NT2/D1 (cell line): Measurements from ENCODE around the gene ZSCAN5A.
"Not testable (repeated sequence)": the region's sequence is repeated elsewhere in the genome, so short reads cannot be mapped to it uniquely, and the experiment has no call there.

Experiments
- DNase-seq: peaks from one replicate; pipeline ENCODE4 v3.0.0-alpha.2; 2011; ENCODE audit warnings: low read depth, low spot score
- H3K27me3 ChIP-seq: 2 replicates; pipeline ENCODE4 v1.6.0; 2011; ENCODE audit warnings: mild to moderate bottlenecking; ENCODE audit not compliant: insufficient read length, insufficient read depth
- H3K36me3 ChIP-seq: 2 replicates; pipeline ENCODE4 v1.6.1; 2011; ENCODE audit warnings: mild to moderate bottlenecking, low read length, mixed read lengths; ENCODE audit not compliant: insufficient read depth, insufficient read length
- H3K4me1 ChIP-seq: 2 replicates; pipeline ENCODE4 v1.5.1; 2011; ENCODE audit not compliant: insufficient read depth, insufficient read length
- H3K4me3 ChIP-seq: 2 replicates; pipeline ENCODE4 v1.5.1; 2011; ENCODE audit warnings: low read depth; ENCODE audit not compliant: insufficient read length
- H3K9ac ChIP-seq: 2 replicates; pipeline ENCODE4 v1.6.0; 2011; ENCODE audit warnings: low read depth; ENCODE audit not compliant: insufficient read length
- H3K9me3 ChIP-seq: 2 replicates; pipeline ENCODE4 v1.5.1; 2011; ENCODE audit warnings: mild to moderate bottlenecking, low read length; ENCODE audit not compliant: insufficient read depth
- SUZ12 ChIP-seq: IDR thresholded peaks from 2 replicates; pipeline ENCODE4 v1.6.1; 2011; ENCODE audit not compliant: insufficient read length, insufficient read depth; ENCODE audit errors: extremely low read depth
- YY1 ChIP-seq: IDR thresholded peaks from 2 replicates; pipeline ENCODE4 v1.6.1; 2011; ENCODE audit not compliant: insufficient read length, insufficient read depth
- ZNF274 ChIP-seq: IDR thresholded peaks from 2 replicates; pipeline ENCODE4 v1.6.1; 2011; ENCODE audit warnings: mild to moderate bottlenecking, low read depth, low read length

The ZSCAN5A gene

DNA sequence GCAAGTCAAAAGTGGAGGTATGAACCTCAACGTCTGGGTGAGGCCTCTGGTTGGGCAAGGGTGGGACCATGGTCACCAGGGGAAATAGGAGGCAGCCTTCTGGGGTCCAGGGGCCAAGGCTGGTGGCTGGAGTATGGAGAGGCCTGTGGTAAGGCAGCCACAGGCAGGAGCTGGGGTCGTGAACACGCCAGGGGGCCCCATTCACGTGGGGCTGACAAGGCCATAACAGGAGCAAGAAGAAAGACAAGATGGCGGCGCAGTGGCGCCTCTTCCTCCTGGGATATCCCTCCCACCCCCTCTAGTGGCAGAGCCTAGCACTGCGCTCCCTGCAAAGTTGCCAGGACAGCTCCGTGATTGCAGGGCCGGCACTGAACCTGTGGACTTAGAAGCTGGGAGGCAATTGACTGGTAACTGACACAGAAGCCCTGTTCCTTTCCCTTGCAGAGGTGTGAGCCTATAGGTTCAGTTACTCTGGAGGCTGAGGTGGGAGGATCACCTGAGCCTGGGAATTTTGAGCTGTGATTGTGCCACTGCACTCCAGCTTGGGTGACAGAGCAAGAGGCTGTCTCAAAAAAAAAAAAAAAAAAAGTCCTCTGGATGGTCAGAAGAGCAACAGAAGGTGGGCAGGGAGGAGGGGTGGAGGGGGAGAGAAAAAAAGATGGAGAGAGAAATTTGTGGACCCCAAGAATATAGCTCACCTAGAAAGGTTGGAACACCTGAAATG lies 61.8 kb downstream of the ZSCAN5A start:
- no peak overlapping the region for H3K9ac ChIP-seq
- peak; percentile 64 for DNase-seq
- H3K4me3 ChIP-seq: no peak overlapping the region
- no peaks in the 10 kb centered on the region for H3K9me3 ChIP-seq
- H3K4me1 ChIP-seq: no peaks in the 10 kb centered on the region
- no peaks in the 10 kb centered on the region for H3K36me3 ChIP-seq
- TF ChIP-seq SUZ12: no peak
- TF ChIP-seq YY1: peak; percentile 84
- TF ChIP-seq ZNF274: no peak
- no peaks in the 10 kb centered on the region for H3K27me3 ChIP-seq

DNA sequence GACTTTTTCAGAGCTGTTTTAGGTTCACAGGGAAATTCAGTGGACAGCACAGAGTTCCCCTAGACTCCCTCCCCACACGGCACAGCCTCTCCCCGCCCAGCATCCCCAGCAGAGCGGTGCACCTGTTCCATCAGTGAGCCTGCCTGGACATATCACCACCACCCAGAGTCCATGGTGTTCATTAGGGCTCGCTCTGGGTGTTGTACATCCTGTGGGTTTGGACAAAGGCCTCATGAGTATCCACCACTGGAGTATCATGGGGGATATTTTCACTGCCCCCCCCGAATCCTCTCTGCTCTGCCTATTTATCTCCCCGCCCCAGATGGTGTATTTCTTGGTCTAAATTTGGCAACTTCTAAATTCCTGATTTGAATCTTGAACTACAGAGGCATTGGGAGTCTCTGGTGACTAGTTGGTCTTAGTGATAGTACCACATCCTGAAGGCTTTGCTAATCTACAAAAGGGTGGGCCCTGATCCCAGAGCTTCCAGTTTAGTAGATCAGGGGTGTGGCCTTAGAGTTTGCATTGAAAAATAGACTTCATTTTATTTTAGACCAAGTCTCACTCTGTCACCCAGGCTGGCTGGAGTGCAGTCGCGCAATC lies 65.8 kb downstream of the ZSCAN5A start:
- not testable (repeated sequence) for H3K27me3 ChIP-seq, H3K9me3 ChIP-seq, DNase-seq, H3K4me3 ChIP-seq, H3K9ac ChIP-seq, H3K36me3 ChIP-seq, H3K4me1 ChIP-seq

DNA sequence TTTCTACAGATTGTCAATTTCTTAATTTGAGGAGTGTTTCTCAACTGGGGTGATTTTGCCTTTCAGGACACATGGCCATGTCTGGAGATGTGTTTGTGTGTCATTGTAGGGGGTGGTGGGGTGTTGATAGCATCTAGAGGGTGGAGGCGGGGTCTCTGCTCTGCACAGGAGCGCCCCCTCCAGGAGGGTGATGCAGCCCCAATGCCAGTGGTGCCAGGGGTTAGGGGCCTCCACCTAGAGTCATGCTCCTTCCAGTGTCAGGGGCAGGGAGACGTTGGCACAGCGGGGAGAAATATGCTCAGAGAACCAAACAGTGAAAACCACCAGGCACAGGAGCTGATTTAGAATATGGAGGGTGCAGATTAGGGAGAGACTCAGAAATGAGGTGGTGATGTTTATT lies 68.9 kb downstream of the ZSCAN5A start:
- not testable (repeated sequence) for H3K9me3 ChIP-seq, H3K36me3 ChIP-seq, H3K4me1 ChIP-seq, DNase-seq, H3K9ac ChIP-seq, H3K4me3 ChIP-seq, H3K27me3 ChIP-seq

DNA sequence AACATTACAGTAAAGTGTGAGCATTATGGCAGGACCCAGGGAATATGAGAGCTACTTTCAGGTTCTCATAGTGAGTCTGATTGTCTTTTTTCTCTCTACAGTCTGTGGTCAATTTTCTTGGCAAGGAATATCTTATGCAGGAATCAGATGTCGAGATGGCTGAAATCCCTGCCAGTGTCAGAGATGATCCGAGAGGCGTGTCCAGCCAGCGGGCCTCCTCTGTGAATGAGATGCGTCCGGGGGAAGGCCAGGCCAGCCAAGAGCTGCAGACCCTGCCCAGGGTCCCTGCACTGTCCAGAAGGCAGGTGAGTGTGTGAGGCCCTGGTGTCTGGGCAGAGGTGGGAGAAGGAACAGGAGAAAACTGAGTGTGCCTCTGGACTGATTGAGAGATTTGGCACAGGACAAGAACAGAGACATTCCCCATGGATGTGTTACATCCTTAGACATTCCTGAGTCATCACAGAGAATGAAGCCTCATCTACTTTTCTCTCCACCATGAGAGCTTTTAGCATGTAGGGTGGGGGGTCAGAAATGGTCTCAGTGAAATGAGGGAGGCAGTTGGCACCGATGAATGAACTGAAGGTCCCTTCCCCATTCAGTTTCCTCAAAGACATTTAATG lies 69.4 kb downstream of the ZSCAN5A start:
- H3K4me1 ChIP-seq: no peaks in the 10 kb centered on the region
- H3K9ac ChIP-seq: no peak overlapping the region
- TF ChIP-seq ZNF274: no peak
- no peak for TF ChIP-seq SUZ12
- no peak for TF ChIP-seq YY1

DNA sequence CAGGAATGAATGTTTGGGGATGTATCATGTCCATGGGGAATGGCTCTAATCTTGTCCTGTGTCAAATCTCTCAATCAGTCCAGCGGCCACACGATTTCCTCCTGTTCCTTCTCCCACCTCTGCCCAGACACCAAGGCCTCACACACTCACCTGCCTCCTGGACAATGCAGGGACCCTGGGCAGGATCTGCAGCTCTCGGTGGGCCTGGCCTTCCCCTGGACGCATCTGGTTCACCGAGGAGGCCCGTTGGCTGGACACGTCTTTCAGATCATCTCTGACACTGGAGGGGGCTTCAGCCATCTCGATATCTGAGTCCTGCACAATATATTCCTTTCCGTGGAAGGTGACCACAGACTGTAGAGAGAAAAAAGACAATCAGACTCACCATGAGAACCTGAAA lies 91.2 kb downstream of the ZSCAN5A start:
- H3K4me1 ChIP-seq: no peaks in the 10 kb centered on the region
- H3K4me3 ChIP-seq: no peak overlapping the region
- TF ChIP-seq SUZ12: no peak
- no peak for TF ChIP-seq YY1
- TF ChIP-seq ZNF274: no peak
- H3K9me3 ChIP-seq: no peaks in the 10 kb centered on the region
- no peaks in the 10 kb centered on the region for H3K27me3 ChIP-seq
- DNase-seq: no peak
- H3K36me3 ChIP-seq: peaks cover 5% of the 10 kb centered on the region
- no peak overlapping the region for H3K9ac ChIP-seq

More for the DNA sequence above, 69.4 kb downstream of the ZSCAN5A start:
- Histone ChIP-seq H3K4me3 (no peak overlapping the region), H3K9me3 (no peaks in the 10 kb centered on the region), H3K27me3 (no peaks in the 10 kb centered on the region), H3K36me3 (peaks cover 3% of the 10 kb centered on the region)
- no peak for DNase-seq

DNA sequence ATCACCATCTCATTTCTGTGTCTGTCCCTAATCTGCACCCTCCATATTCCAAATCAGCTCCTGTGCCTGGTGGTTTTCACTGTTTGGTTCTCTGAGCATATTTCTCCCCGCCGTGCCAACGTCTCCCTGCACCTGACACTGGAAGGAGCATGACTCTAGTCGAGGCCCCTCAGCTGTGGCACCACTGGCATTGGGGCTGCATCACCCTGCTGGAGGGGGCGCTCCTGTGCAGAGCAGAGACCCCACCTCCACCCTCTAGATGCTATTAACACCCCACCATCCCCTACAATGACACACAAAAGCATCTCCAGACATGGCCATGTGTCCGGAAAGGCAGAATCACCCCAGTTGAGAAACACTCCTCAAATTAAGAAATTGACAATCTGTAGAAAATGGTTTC lies 91.7 kb downstream of the ZSCAN5A start:
- Histone ChIP-seq H3K4me3 (no peak overlapping the region), H3K9me3 (no peaks in the 10 kb centered on the region), H3K27me3 (no peaks in the 10 kb centered on the region), H3K9ac (no peak overlapping the region), H3K36me3 (peaks cover 5% of the 10 kb centered on the region), H3K4me1 (no peaks in the 10 kb centered on the region)
- TF ChIP-seq ZNF274 (no peak), SUZ12 (no peak), YY1 (no peak)
- no peak for DNase-seq

DNA sequence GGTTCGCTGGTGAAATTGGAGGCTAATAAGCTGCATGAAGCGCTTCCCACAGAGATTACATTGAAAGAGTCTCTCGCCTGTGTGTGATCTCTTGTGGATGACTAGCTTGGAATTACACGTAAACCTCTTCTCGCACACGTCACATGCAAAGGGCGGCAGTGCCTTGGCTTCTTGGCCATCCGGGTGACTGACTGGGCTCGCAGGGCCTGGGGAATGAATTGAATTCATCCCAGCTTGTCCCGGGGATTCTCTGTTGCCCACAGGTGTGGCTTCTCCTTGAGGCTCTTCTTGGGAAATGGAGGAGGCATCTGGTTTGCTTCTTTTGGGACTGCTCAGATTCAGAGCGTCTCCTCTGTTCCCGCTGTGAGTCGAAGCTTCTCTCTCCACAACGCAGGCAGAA lies 92.8 kb downstream of the ZSCAN5A start:
- no peaks in the 10 kb centered on the region for H3K27me3 ChIP-seq
- H3K4me1 ChIP-seq: no peaks in the 10 kb centered on the region
- H3K4me3 ChIP-seq: no peak overlapping the region
- H3K9me3 ChIP-seq: no peaks in the 10 kb centered on the region
- DNase-seq: no peak
- TF ChIP-seq YY1: no peak
- no peak for TF ChIP-seq ZNF274
- TF ChIP-seq SUZ12: no peak
- H3K9ac ChIP-seq: no peak overlapping the region
- peaks cover 5% of the 10 kb centered on the region for H3K36me3 ChIP-seq

DNA sequence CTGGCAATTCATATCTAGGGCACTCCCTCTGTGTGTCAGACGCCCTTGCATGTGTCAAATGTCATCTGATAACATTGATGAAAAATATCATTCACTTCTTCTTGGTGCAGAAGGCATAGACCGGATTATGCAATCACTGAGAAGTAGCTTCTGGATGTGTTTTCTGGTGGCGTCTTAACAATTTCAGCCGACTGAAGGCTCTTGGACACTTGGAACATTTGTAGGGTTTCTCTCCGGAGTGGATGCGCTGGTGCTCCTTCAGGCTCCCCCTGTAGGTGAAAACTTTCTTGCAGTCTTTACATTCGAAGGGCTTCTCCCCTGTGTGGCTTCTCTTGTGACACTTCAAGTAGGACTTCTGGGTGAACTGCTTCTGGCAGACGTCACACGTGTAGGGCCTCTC lies 93.2 kb downstream of the ZSCAN5A start:
- not testable (repeated sequence) for H3K4me1 ChIP-seq, DNase-seq, H3K27me3 ChIP-seq, H3K4me3 ChIP-seq, H3K36me3 ChIP-seq, H3K9ac ChIP-seq, H3K9me3 ChIP-seq
